SU-DHL-6 (cell line): Measurements from ENCODE around the gene ZSWIM3.

Experiments used
- EZH2phosphoT487 ChIP-seq: fragments of 200-600 bp; sonication (generic), shearing (Covaris generic); conservative IDR thresholded peaks from 2 replicates; pipeline ENCODE4 v1.6.1; 2018; ENCODE audit warnings: mild to moderate bottlenecking, antibody characterized with exemption, low read length, moderate library complexity, mixed read lengths
- TF ChIP-seq, protein P1 (sequence below): fragments of 200-600 bp; sonication (generic); IDR thresholded peaks from one replicate; pipeline ENCODE4 v1.5.1; 2017; ENCODE audit warnings: antibody characterized with exemption, mild to moderate bottlenecking, low read length, moderate library complexity; ENCODE audit not compliant: insufficient read depth, poor library complexity, severe bottlenecking

DNA sequence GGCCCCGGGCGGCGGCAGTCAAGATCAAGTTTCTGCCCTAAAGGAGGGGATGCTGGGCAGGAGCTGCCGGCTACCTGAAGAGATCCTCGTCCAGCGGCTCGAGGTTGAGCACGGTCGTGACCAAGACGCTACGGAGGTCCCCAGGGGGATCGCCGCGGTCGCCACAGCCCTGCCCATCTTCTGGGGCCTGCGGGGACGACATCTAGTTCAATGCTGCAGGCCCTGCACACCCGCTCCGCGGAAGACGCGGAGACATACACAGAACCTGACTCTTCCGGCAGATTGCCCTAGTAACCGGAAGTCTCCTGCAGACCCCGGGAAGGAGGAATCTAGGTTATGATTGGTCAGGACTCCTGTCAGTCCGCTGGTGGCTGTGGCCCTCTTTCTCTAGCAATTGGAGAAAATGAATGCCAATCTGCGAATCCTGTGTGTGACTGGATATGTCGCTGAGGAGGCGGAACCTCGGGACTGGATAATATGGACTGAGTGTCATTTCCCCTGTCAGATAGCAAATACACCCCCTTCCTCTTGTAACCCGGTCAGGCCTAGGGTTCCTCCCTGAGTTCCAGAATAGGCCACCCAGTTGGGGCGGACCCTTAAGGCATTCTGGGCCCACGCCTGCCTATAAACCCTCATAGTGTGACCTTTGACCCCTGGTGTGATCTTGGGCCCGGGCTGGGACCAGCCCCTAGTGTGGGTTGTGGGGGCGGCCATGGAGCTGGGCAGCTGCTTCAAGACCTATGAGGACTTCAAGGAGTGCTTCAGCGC lies at the start of gene ZSWIM3, which contains the start of gene ACOT8:
- TF ChIP-seq, protein P1, sequence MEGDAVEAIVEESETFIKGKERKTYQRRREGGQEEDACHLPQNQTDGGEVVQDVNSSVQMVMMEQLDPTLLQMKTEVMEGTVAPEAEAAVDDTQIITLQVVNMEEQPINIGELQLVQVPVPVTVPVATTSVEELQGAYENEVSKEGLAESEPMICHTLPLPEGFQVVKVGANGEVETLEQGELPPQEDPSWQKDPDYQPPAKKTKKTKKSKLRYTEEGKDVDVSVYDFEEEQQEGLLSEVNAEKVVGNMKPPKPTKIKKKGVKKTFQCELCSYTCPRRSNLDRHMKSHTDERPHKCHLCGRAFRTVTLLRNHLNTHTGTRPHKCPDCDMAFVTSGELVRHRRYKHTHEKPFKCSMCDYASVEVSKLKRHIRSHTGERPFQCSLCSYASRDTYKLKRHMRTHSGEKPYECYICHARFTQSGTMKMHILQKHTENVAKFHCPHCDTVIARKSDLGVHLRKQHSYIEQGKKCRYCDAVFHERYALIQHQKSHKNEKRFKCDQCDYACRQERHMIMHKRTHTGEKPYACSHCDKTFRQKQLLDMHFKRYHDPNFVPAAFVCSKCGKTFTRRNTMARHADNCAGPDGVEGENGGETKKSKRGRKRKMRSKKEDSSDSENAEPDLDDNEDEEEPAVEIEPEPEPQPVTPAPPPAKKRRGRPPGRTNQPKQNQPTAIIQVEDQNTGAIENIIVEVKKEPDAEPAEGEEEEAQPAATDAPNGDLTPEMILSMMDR: no peak
- no peak for TF ChIP-seq EZH2phosphoT487
